Gastrocnemius medialis (tissue), 4 donors: ENCODE results near the gene CHRNA4.

ENCODE experiments used
- CTCF ChIP-seq, 5 experiments: fragments of 450-650 bp in 3 of 5; fragments of 200-600 bp in 2 of 5; sonication (generic) in 2 of 5; IDR thresholded peaks in 4 of 5; conservative IDR thresholded peaks in 1 of 5; 1 replicate in 4 of 5; 2 replicates in 1 of 5; pipeline ENCODE4 v1.5.1; 2016 to 2019; ENCODE audit warnings: antibody characterized with exemption in 5 of 5, mild to moderate bottlenecking in 3 of 5, moderate library complexity in 3 of 5
- POLR2A ChIP-seq, 2 donors: fragments of 450-650 bp; IDR thresholded peaks; one replicate each; pipeline ENCODE4 v1.6.1; 2017; ENCODE audit warnings: antibody characterized with exemption in 2 of 2, mild to moderate bottlenecking in 2 of 2, moderate library complexity in 2 of 2

- TF ChIP-seq CTCF (IDR thresholded peaks at IDR 0.05 in 4 of 5, conservative IDR thresholded peaks at IDR 0.05 in 1 of 5) (no peak), POLR2A (IDR thresholded peaks at IDR 0.05) (no peak)
These were observed 48.3 kb downstream of the CHRNA4 start for GRCh38 chr20:63312690-63313348.
